Measurements from ENCODE around the gene TLK1. TPM values are rescaled to one million over a fixed set of nuclear protein-coding genes. Genes with fewer than 3 reads are reported as not detected.

Gene TLK1
- total and polyA plus RNA-seq, 9 of the 15 experiments (the other 6 are each of a cell fraction or from before 2014, with no cell fraction given): 20.2 to 101 (median 40.5) TPM

DNA sequence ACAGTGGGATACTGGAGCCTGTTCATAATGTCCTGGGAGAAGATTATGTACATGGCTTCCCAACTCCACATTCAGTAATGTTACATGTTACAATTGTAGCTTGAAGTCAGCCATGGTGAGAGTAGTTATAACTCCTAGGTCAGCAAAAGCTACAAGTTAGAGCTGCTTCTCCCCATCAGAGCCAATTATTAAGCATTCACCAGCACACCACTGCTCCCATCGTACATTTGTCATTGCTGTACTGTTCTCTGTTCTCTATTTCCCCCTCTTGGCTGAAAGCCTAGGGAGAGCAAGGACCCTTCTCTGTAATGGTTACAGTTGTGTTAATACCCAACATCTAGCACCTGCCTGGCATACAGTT lies 5.3 kb upstream of the TLK1 start:
- FAIRE-seq (no peak), DNase-seq (ENCODE audit: extremely low read depth in 1 of 4, low spot score in 3 of 4) (no peak), ATAC-seq (no peak)
- Histone ChIP-seq H2AFZ (ENCODE audit: low read depth, low read length) (no peak overlapping the region), H3K9me3 (replicated peaks; ENCODE audit: control insufficient read depth, insufficient read depth, low read depth, low read length) (no peaks in the 10 kb centered on the region), H3K9ac (ENCODE audit: insufficient read depth in 1 of 2, low read depth in 2 of 2, low read length in 2 of 2) (no peak overlapping the region), H3K36me3 (ENCODE audit: control insufficient read depth, insufficient read depth, low read length) (no peaks in the 10 kb centered on the region), H3K27ac (ENCODE audit: extremely low read depth, low read depth, low read length) (no peak overlapping the region), H3K4me2 (ENCODE audit: insufficient read depth, low read length) (no peak overlapping the region), H3K27me3 (ENCODE audit: control insufficient read depth in 2 of 2, insufficient read depth in 2 of 2, low read length in 2 of 2) (no peaks in the 10 kb centered on the region), H3K79me2 (ENCODE audit: control insufficient read depth, insufficient read depth, low read length) (0 out of 3 replicates have a peak, but pooled peaks cover 3% of the 10 kb centered on the region), H3K9me1 (ENCODE audit: control insufficient read depth, insufficient read depth, low read length) (no peaks in the 10 kb centered on the region), H3K4me3 (no peak overlapping the region), H3K4me1 (replicated peaks in 1 of 2; ENCODE audit: control insufficient read depth in 2 of 2, insufficient read depth in 2 of 2, low read length in 2 of 2) (peaks cover 10 to 19% of the 10 kb centered on the region in 2 experiments), H4K20me1 (replicated peaks; ENCODE audit: control insufficient read depth, insufficient read depth, low read length) (no peaks in the 10 kb centered on the region)
- in situ Hi-C loops (cut with MboI): no loop called here
- TF ChIP-seq TEAD2 (tag; IDR thresholded peaks at IDR 0.05) (no peak), ZNF316 (IDR thresholded peaks at IDR 0.05) (peak; percentile 38)
- POLR2A ChIA-PET: interaction anchor here (11.4 kb wide), 1 partner anchor 11 kb away, joined by 118 read pairs; no protein-coding TSS in a partner anchor
- no TSS peak for BruUV-seq (replicated peaks)
- CTCF ChIA-PET (ENCODE audit: low intra/inter-chr PET ratio): no interaction called here
- WGBS (ENCODE audit: insufficient coverage, low coverage, missing lambda C conversion rate): 52% methylated on average over 1 of the region's 1 CpG
- intact Hi-C loops (cut with micrococcal nuclease): no loop called here

DNA sequence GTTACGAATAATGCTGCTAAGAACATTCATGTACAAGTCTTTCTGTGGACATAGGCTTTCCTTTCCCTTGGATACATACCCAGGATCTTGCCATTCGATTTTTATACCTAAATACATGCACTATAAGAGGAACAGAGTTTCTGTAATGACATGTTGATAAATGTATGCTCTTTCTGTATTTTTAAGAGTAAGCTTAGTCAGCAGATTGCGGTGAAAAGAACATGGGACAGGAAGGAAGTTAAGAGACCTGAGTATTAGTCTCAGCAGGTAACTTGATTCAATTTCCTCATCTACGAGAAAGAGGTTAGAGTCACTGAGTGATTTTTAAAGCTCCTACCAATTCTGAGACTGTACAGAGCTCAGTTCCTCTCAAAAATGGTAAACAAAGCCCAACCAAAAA lies 2.6 kb upstream of the TLK1 start:
- Histone ChIP-seq H4K20me1 (replicated peaks; ENCODE audit: control insufficient read depth, insufficient read depth, low read length) (no peaks in the 10 kb centered on the region; the same call in 1 of the 2 replicates), H3K4me2 (ENCODE audit: insufficient read depth, low read length) (no peak overlapping the region), H3K27me3 (ENCODE audit: control insufficient read depth in 2 of 2, insufficient read depth in 2 of 2, low read length in 2 of 2) (no peaks in the 10 kb centered on the region), H2AFZ (ENCODE audit: low read depth, low read length) (peak overlapping the region; percentile 58), H3K9me1 (ENCODE audit: control insufficient read depth, insufficient read depth, low read length) (no peaks in the 10 kb centered on the region), H3K4me3 (no peak overlapping the region), H3K9ac (ENCODE audit: insufficient read depth in 1 of 2, low read depth in 2 of 2, low read length in 2 of 2) (no peak overlapping the region), H3K9me3 (replicated peaks; ENCODE audit: control insufficient read depth, insufficient read depth, low read depth, low read length) (no peaks in the 10 kb centered on the region), H3K36me3 (ENCODE audit: control insufficient read depth, insufficient read depth, low read length) (no peaks in the 10 kb centered on the region), H3K27ac (ENCODE audit: extremely low read depth, low read depth, low read length) (peak overlapping the region; percentile 22; the same call in 1 of the 3 replicates), H3K4me1 (replicated peaks in 1 of 2; ENCODE audit: control insufficient read depth in 2 of 2, insufficient read depth in 2 of 2, low read length in 2 of 2) (peaks cover 10 to 20% of the 10 kb centered on the region in 2 experiments), H3K79me2 (ENCODE audit: control insufficient read depth, insufficient read depth, low read length) (peaks cover 26% of the 10 kb centered on the region)
- DNase-seq (ENCODE audit: extremely low read depth in 1 of 4, low spot score in 3 of 4): no peak
- in situ Hi-C loops (cut with MboI): no loop called here
- no peak for ATAC-seq
- intact Hi-C loops (cut with micrococcal nuclease): loop anchor here (5.0 kb wide), 2 partner anchors 64 to 359 kb away; partner anchors contain the start of gene CYBRD1
- ChIA-PET CTCF (ENCODE audit: low intra/inter-chr PET ratio) (no interaction called here), POLR2A (interaction anchor here (0.6 to 11.4 kb wide), 5 partner anchors 9 to 234 kb away, joined by 3 to 118 read pairs (median 5); partner anchors contain the start of gene GORASP2)
- no peak for FAIRE-seq
- WGBS (ENCODE audit: insufficient coverage, low coverage, missing lambda C conversion rate): 45% methylated on average over 4 of the region's 4 CpGs
- no TSS peak for BruUV-seq (replicated peaks)
- TF ChIP-seq, protein P1, sequence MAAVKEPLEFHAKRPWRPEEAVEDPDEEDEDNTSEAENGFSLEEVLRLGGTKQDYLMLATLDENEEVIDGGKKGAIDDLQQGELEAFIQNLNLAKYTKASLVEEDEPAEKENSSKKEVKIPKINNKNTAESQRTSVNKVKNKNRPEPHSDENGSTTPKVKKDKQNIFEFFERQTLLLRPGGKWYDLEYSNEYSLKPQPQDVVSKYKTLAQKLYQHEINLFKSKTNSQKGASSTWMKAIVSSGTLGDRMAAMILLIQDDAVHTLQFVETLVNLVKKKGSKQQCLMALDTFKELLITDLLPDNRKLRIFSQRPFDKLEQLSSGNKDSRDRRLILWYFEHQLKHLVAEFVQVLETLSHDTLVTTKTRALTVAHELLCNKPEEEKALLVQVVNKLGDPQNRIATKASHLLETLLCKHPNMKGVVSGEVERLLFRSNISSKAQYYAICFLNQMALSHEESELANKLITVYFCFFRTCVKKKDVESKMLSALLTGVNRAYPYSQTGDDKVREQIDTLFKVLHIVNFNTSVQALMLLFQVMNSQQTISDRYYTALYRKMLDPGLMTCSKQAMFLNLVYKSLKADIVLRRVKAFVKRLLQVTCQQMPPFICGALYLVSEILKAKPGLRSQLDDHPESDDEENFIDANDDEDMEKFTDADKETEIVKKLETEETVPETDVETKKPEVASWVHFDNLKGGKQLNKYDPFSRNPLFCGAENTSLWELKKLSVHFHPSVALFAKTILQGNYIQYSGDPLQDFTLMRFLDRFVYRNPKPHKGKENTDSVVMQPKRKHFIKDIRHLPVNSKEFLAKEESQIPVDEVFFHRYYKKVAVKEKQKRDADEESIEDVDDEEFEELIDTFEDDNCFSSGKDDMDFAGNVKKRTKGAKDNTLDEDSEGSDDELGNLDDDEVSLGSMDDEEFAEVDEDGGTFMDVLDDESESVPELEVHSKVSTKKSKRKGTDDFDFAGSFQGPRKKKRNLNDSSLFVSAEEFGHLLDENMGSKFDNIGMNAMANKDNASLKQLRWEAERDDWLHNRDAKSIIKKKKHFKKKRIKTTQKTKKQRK (IDR thresholded peaks at IDR 0.05; ENCODE audit: borderline replicate concordance, low read depth, low read length): no peak
- TF ChIP-seq GABPA (tag; conservative IDR thresholded peaks at IDR 0.05; ENCODE audit: low read depth) (no peak), MAFG (tag; conservative IDR thresholded peaks at IDR 0.05) (peak; percentile 93), C11orf30 (IDR thresholded peaks at IDR 0.05; ENCODE audit: low read depth) (peak; percentile 96), NFIC (IDR thresholded peaks at IDR 0.05) (0 out of 2 replicates have a peak, but pooled peaks have one; percentile 7), HDAC3 (IDR thresholded peaks at IDR 0.05; ENCODE audit: borderline replicate concordance, partially characterized antibody) (peak; percentile 31), MAFK (IDR thresholded peaks at IDR 0.05; ENCODE audit: low read length) (peak; percentile 90), MEIS2 (IDR thresholded peaks at IDR 0.05; ENCODE audit: partially characterized antibody) (peak; percentile 64), BCOR (IDR thresholded peaks at IDR 0.05) (no peak), ARID1B (IDR thresholded peaks at IDR 0.05) (0 out of 2 replicates have a peak, but pooled peaks have one; percentile 7), HDAC6 (IDR thresholded peaks at IDR 0.05; ENCODE audit: low read depth, low read length) (no peak), SLC30A9 (CRISPR knock-in tag; IDR thresholded peaks at IDR 0.05) (no peak), NFE2 (IDR thresholded peaks at IDR 0.05; ENCODE audit: low read depth) (0 out of 2 replicates have a peak, but pooled peaks have one; percentile 11)

Data from K562 (cell line).